Germinal center (tissue), 1 donor: Measurements from ENCODE around the gene KCNT1.

Source experiments
- DNase-seq: peaks from one replicate; pipeline ENCODE4 v3.0.0; 2012; ENCODE audit warnings: mixed read lengths, low spot score

Gene KCNT1

GRCh38 chr9:135700525-135700924 is 1.5 kb upstream of the KCNT1 start:
- no peak for DNase-seq

GRCh38 chr9:135701067-135701958 is 672 bp upstream of the KCNT1 start:
- DNase-seq = no peak

GRCh38 chr9:135703726-135704125 is 1.7 kb downstream of the KCNT1 start:
- no peak for DNase-seq

- DNase-seq = no peak
These were observed 2.5 kb downstream of the KCNT1 start for GRCh38 chr9:135704483-135704882.

GRCh38 chr9:135705376-135705775 is 3.4 kb downstream of the KCNT1 start:
- DNase-seq = no peak

- no peak for DNase-seq
These were observed 4.3 kb downstream of the KCNT1 start for GRCh38 chr9:135706288-135706687.

GRCh38 chr9:135707252-135708138 is 5.5 kb downstream of the KCNT1 start:
- no peak for DNase-seq

GRCh38 chr9:135708164-135708563 is 6.2 kb downstream of the KCNT1 start:
- DNase-seq = no peak

GRCh38 chr9:135711391-135711790 is 9.4 kb downstream of the KCNT1 start:
- DNase-seq = no peak

GRCh38 chr9:135711881-135712280 is 9.9 kb downstream of the KCNT1 start:
- DNase-seq = no peak

- DNase-seq = no peak
These were observed 10.8 kb downstream of the KCNT1 start for GRCh38 chr9:135712613-135713295.

- DNase-seq = no peak
These were observed 12.5 kb downstream of the KCNT1 start for GRCh38 chr9:135714242-135715055.

GRCh38 chr9:135715056-135715595 is 13.1 kb downstream of the KCNT1 start:
- no peak for DNase-seq

- DNase-seq = no peak
These were observed 14.1 kb downstream of the KCNT1 start for GRCh38 chr9:135716045-135716444.

- DNase-seq = no peak
These were observed 15.4 kb downstream of the KCNT1 start for GRCh38 chr9:135717410-135717809.

GRCh38 chr9:135718616-135719015 is 16.6 kb downstream of the KCNT1 start:
- DNase-seq = no peak

GRCh38 chr9:135719472-135719871 is 17.5 kb downstream of the KCNT1 start:
- DNase-seq = no peak

GRCh38 chr9:135722365-135722764 is 20.4 kb downstream of the KCNT1 start:
- no peak for DNase-seq

- DNase-seq = no peak
These were observed 22.3 kb downstream of the KCNT1 start for GRCh38 chr9:135724186-135724787.

- no peak for DNase-seq
These were observed 24.3 kb downstream of the KCNT1 start for GRCh38 chr9:135726138-135726853.
